Measurements from ENCODE around the gene LRRC52.

The LRRC52 gene

GRCh38 chr1:165537356-165538109 lies 6.3 kb upstream of the LRRC52 start:
- DNase-seq (ENCODE audit: low read depth, low spot score): no peak

DNA sequence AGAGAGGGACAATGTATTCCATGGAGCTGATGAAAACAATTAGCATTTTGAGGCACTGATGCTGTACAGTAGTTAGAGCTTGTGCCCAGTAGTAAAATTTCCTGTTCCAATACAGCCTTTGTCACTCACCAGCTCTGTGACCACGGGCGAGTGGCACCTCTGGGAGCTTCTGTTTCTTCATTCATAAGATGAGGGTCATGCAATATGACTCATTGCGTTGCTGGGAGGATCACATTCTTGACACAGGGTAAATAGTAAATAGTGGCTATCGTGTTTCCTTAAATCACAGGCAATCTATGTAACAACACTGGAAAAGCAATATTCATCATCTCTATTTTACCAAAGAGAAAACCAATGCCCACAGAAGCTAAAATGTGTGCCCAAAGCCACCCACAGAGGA lies 4.5 kb upstream of the LRRC52 start:
- DNase-seq (ENCODE audit: low read depth, low spot score): no peak

DNA sequence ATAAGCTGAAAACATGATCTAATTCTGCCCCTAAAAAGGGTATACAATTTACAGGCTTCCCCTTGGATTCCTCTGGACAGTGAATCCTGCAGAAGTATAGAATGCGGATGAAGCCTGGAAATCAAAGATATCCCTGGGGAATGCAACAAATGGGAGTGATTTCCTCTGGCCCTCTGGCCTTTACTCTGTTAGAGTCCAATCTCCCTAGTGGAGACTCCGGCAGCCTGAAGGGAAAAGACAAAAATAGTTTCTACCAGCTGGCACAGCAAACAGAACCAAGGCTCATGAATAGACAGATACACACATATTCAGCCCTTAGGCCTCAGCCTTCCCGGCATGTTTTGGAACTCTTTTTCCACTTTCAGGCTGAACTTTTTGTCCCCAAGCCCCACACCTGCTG lies 3.9 kb upstream of the LRRC52 start:
- DNase-seq (ENCODE audit: low read depth, low spot score): no peak

- DNase-seq (ENCODE audit: low read depth, low spot score): no peak
Measured at GRCh38 chr1:165542015-165542631, 1.7 kb upstream of the LRRC52 start.

- no peak for DNase-seq (ENCODE audit: low read depth, low spot score)
Measured at GRCh38 chr1:165542647-165543046, 1.2 kb upstream of the LRRC52 start.

DNA sequence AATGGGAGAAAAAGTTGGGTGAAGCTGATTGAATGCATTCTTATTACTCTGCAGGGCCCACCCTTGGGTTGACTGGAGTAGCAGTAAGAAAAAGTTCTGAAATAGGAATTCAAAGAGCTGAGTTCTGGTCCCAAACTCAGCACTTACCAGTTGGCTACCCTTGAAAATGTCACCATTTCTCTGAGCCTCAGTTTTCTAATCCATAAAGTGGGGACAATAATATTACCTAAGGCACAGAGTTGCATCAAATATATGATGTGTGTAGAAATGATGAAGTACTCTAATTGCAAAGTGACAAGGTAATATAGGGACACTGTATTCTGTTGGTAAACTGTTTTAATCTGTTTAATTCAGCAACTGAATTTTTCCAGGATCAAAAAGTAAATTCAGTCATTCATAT lies 1.2 kb downstream of the LRRC52 start:
- no peak for DNase-seq (ENCODE audit: low read depth, low spot score)

GRCh38 chr1:165545974-165546373 lies 2.2 kb downstream of the LRRC52 start:
- no peak for DNase-seq (ENCODE audit: low read depth, low spot score)

DNA sequence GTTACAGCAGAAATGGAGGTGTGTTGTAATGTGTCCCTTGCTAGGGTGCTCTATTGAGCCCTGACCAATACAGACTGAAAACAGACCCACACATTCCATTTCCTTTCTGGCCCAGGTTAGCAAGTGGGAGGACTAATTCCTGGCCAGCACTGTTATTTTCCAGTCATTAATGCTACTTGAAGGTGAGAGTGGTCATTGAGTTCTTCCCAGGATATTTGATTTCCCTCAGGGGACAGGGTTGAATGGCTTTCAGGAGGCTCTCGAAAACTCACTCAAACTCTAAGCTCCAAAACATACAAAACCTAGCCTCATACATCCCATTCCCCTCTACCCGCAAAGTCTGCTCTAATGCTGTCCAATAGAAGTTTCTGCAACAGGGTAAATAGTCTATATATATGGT lies 6.2 kb downstream of the LRRC52 start:
- no peak for DNase-seq (ENCODE audit: low read depth, low spot score)

DNA sequence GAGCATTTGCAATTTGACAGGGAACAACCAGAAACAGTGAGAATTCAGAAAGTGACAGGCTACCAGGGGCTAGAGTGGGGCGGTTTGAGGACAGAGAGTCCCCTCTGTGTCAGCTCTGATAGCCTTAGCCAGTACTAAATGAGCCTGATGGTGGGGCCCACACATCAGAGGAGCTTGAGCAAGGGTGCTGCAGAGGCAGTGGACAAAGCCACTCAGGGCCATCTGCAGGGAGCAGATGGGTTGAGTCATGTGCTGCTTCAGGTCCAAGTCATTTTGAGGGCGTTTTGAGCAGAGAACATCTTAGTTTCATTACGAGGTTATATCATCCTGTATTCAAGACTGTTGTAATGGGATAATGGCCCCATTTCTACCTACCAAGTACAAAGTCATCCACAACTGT lies 7.7 kb downstream of the LRRC52 start:
- DNase-seq (ENCODE audit: low read depth, low spot score): no peak

- DNase-seq (ENCODE audit: low read depth, low spot score): no peak
Measured at GRCh38 chr1:165560883-165561656, 17.3 kb downstream of the LRRC52 start.

- no peak for DNase-seq (ENCODE audit: low read depth, low spot score)
Measured at GRCh38 chr1:165562571-165562970, 18.8 kb downstream of the LRRC52 start.

DNA sequence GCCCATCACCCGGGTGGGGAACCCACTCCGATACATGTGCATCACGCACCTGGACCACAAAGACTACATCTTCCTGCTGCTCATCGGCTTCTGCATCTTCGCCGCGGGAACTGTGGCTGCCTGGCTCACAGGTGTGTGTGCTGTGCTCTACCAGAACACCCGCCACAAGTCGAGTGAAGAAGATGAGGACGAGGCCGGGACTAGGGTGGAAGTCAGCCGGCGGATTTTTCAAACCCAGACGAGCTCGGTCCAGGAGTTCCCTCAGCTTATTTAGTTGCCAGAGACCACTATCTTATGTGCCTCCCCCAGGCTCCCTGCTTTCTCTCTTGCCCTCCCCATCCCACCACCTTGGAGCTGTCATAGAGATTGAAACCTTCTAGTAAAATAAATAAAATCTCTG lies 19.8 kb downstream of the LRRC52 start:
- DNase-seq (ENCODE audit: low read depth, low spot score): no peak

GRCh38 chr1:165564561-165564960 lies 20.8 kb downstream of the LRRC52 start:
- no peak for DNase-seq (ENCODE audit: low read depth, low spot score)

- no peak for DNase-seq (ENCODE audit: low read depth, low spot score)
Measured at GRCh38 chr1:165565751-165566490, 22.1 kb downstream of the LRRC52 start.

DNA sequence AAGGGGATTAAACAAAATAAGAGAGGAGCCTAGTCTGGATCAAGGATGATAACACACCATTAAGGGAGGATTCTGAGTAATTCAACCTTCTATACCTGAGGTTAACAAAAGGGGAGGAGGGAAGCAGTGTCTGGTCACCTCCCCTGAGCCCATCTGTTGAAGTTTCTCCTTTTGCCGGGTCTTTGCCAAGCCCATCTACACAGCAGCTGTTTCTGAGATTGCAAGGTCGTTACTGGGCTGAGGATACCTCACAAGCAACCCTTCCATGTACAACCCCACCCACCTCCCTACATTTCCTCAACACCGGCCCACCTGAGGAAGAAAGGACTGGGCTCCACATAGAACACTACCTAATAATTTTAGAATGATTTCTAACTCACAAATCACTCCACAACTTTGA lies 26.3 kb downstream of the LRRC52 start:
- no peak for DNase-seq (ENCODE audit: low read depth, low spot score)

- no peak for DNase-seq (ENCODE audit: low read depth, low spot score)
Measured at GRCh38 chr1:165573787-165574186, 30.0 kb downstream of the LRRC52 start.

DNA sequence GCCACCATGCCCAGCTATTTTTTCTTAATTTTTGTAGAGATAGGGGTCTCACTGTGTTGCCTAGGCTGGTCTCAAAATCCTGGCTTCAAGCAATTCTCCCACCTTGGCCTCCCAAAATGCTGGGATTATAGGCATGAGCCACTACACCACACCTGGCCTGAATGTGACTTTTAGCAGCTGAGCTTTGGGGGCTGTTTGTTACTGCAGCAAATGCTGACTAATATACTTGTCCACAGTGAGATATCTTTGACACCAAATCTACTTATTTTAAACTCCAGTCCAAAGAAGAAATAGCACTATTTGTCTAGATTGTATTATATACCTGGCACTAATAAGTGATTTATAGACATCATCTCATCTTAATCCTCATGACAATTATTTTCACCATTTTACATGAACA lies 30.5 kb downstream of the LRRC52 start:
- no peak for DNase-seq (ENCODE audit: low read depth, low spot score)

DNA sequence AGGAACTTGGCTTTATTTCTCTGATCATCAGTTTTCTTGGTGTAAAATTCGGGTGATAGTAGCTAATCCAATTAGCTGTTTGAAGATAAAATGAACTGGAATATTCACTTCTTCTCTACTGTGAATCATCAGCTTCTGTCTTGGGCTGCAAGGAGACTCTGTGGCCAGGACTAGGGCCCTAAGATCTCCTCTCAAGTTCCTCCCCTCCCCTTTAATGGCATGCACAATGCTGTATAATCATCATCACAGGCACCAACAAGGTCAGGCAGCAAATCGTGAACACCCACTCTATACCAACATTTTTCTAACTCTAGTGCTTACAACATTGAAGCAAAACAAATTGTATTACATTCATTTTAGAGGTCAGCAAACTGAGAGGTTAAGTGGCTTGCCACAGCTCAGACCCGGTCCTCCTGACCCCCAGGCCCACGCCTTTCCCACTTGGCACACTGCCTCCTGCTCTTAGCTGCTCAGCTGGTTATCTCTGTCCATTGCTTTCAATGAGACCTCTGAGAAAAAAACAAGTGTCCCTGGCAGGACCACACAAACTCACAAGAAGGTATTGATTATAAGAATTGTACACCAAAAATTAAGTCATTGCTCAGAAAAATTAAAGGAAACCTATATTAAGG lies 31.8 kb downstream of the LRRC52 start:
- no peak for DNase-seq (ENCODE audit: low read depth, low spot score)

- no peak for DNase-seq (ENCODE audit: low read depth, low spot score)
Measured at GRCh38 chr1:165576536-165576935, 32.7 kb downstream of the LRRC52 start.

DNA sequence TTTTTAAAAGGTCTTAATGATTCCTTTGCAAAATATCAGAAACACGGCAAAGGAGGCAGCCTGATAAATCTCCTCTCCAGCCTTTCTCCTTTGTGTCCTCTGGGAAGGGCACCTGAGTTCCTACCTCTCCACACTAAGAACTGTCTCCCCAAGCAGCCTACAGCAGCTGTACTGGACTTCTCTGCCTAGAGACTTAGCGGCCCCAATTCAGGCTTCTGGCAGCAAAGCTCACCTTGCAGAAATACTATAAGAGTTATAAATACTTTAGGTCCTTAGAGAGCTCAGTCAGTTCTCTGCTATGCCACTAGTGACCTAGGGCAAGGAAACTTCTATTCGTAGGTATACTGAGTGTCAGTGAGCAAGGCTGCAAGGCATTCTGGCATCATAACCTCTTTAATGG lies 33.9 kb downstream of the LRRC52 start:
- no peak for DNase-seq (ENCODE audit: low read depth, low spot score)

Data from activated naive CD8-positive, alpha-beta T cell treated with anti-CD3 and anti-CD28 coated beads, Interleukin-2, amount 50 U/mL, for 16 hours (primary cell).